Panc1 (cell line): Measurements from ENCODE around the gene GCK. TPM values are rescaled to one million over a fixed set of nuclear protein-coding genes. Genes with fewer than 3 reads are reported as not detected.

Experiments
- total RNA-seq: library from RNA; stranded (reverse); gene quantifications from one replicate; pipeline ENCODE4 v1.2.1, GENCODE V29; 2021; ENCODE audit not compliant: unreplicated experiment

GCK gene
- total RNA-seq, 1 experiment from 2014 or later = 0.36 TPM

Other genes starting within 250 kb of the GCK start
- not detected for gene SPDYE1, start 191.5 kb downstream of the GCK start, total RNA-seq
- gene DBNL, start 144.7 kb downstream of the GCK start, total RNA-seq = 111 TPM
- gene PGAM2, start 123.9 kb downstream of the GCK start, total RNA-seq = 1.3 TPM
- gene POLM, start 106.9 kb downstream of the GCK start, total RNA-seq = 36.9 TPM
- 0.62 TPM for gene AEBP1, start 85.1 kb downstream of the GCK start, total RNA-seq
- 195 TPM for gene POLD2, start 65.9 kb downstream of the GCK start, total RNA-seq
- gene MYL7, start 48.1 kb downstream of the GCK start, total RNA-seq = not detected
- 207 TPM for gene YKT6, start 11.5 kb upstream of the GCK start, total RNA-seq
- gene CAMK2B, start 136.2 kb upstream of the GCK start, total RNA-seq = 0.26 TPM